Epithelial cell of esophagus (primary cell): ENCODE measurements around the gene PTK6.

Experiments used
- DNase-seq: peaks from one replicate; pipeline ENCODE4 v3.0.0; 2010; ENCODE audit warnings: low read depth
- H3K4me3 ChIP-seq: 2 replicates; pipeline ENCODE4 v1.5.1; 2011; ENCODE audit warnings: mild to moderate bottlenecking, low read length, control low read depth
- TF ChIP-seq, protein P1 (sequence below): IDR thresholded peaks from 2 replicates; pipeline ENCODE4 v1.5.1; 2011; ENCODE audit warnings: low read depth, mild to moderate bottlenecking, low read length, control low read depth, inconsistent platforms; ENCODE audit not compliant: insufficient read depth; ENCODE audit errors: missing control alignments

PTK6 gene

DNA sequence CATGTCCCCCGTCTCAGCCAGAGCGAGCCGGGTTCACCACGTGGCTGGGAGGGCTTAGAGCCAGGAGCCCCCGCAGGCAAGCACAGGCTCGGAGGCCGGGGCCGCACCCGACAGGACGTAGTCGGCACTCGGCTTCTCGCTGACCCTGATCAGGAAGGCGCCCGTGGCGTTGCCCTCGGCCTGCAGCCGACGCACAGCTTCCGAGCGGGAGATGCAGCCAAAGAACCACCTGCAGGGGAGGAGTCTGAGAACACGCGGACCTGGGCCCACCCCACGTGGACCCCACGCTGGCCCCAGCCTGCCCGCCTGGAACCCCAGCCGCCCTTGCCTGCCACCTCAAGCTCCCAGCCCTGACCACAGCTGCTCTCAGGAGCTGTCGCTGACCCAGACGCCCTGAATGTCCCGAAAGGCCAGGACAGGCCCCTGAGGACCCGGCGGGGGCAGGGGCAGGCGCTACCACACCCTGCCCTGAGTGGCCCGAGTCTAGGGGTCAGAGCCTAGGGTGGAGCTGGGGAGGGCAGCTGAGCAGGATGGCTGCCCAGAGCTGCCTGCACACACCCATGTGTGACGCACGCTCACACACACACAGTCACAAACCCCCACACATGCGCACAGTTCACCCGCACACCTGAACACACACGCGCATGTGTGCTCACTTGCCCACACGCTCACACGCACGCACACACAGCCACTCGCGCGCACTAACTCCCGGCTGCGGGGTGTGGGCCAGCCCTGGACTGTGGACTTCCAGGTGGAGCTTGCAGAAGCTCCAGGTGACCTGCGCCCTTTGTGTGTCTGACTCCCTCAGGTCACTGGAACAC lies 2.1 kb downstream of the PTK6 start:
- TF ChIP-seq, protein P1, sequence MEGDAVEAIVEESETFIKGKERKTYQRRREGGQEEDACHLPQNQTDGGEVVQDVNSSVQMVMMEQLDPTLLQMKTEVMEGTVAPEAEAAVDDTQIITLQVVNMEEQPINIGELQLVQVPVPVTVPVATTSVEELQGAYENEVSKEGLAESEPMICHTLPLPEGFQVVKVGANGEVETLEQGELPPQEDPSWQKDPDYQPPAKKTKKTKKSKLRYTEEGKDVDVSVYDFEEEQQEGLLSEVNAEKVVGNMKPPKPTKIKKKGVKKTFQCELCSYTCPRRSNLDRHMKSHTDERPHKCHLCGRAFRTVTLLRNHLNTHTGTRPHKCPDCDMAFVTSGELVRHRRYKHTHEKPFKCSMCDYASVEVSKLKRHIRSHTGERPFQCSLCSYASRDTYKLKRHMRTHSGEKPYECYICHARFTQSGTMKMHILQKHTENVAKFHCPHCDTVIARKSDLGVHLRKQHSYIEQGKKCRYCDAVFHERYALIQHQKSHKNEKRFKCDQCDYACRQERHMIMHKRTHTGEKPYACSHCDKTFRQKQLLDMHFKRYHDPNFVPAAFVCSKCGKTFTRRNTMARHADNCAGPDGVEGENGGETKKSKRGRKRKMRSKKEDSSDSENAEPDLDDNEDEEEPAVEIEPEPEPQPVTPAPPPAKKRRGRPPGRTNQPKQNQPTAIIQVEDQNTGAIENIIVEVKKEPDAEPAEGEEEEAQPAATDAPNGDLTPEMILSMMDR = no peak
- DNase-seq = peak; percentile 56
- H3K4me3 ChIP-seq = no peak overlapping the region

DNA sequence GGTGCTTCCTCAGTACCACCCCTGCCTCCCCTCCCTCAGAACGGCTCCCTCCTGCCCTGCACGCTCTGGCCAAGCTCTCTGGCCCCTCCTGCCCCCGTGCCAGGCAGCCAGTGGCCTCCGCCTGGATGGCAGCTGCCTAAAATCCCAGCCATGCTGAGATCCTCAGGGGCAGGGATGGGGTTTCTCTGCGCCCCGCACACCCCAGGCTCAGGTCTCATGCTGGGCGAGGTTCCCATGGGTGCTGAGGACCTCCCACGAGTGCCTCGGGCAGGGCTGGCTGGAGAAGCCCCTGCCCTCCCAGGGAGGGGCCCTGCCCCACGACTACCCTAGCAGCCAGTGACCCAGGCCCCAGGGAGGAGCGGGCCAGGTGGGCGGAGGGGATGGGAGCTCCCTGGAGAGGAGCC lies 2.7 kb downstream of the PTK6 start:
- TF ChIP-seq, protein P1 = no peak
- no peak overlapping the region for H3K4me3 ChIP-seq
- no peak for DNase-seq

DNA sequence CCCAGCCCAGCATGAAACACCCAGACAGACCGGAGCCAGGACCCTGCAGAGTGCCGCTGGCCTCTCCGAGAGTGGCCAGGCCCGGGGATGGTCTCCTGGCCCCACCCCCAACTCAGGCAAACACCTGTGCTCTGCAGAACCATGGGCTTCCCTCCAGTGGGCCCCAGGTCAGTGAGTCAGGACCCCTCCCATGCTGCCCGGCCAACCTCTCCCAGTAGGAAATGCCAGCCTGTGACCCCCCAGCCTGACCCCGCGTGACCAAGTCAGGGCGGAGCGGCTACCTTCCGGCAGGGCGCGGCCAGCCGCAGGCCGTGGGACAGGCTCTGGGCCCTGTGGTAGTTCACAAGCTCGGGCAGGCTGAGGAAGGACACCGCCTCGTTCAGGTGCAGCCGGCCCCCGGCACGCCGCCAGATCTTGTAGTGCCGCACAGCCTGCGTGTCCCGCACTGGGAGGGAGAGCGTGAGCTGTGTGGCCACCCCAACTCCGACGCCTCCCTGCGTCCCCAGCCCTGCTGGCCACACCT lies 3.2 kb downstream of the PTK6 start:
- DNase-seq = peak; percentile 81
- TF ChIP-seq, protein P1 = no peak
- H3K4me3 ChIP-seq = no peak overlapping the region

DNA sequence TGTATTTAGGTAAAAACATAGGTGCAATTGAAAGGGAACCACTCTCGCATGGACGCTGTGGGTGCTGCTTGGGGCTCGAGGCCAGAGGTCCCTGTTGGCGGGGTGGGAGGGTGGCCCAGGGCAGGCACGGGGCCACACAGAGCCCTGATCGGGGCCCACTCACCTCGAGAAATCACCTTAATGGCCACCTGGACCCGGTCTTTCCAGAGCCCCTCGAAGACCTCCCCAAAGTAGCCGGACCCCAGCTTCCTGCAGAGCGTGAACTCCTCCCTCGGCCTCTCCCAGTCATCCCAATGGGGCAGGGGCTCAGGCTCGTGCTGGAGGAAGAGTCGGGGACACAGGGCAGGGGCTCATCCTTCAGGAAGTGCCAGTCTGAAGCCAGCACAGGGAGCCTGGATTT lies 3.8 kb downstream of the PTK6 start:
- H3K4me3 ChIP-seq = no peak overlapping the region
- no peak for DNase-seq
- TF ChIP-seq, protein P1 = no peak

DNA sequence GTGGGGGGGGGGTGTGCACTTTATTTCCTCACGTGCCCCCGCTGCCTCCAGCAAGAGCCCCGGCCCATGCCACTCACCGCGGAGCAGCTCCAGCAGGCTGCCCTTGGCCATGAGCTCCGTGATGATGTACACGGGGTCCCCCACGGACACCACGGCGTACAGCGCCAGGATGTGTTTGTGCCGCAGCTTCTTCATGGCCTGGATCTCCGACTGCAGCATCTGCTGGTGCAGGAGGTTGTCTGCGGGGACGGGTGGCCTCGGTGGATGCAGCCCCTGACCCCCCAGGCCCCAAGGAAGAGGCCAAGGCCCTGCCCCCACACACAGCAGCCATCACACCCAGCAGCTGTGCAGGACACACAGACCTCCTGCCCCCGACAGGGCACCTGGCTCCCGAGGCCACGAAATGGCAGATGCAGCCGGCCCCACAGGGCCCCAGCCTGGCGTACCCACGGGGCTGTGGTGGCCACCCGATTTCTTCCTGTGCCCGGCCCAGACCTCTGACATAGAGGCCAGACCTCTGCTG lies 4.7 kb downstream of the PTK6 start:
- no peak for DNase-seq
- H3K4me3 ChIP-seq = no peak overlapping the region
- TF ChIP-seq, protein P1 = no peak

DNA sequence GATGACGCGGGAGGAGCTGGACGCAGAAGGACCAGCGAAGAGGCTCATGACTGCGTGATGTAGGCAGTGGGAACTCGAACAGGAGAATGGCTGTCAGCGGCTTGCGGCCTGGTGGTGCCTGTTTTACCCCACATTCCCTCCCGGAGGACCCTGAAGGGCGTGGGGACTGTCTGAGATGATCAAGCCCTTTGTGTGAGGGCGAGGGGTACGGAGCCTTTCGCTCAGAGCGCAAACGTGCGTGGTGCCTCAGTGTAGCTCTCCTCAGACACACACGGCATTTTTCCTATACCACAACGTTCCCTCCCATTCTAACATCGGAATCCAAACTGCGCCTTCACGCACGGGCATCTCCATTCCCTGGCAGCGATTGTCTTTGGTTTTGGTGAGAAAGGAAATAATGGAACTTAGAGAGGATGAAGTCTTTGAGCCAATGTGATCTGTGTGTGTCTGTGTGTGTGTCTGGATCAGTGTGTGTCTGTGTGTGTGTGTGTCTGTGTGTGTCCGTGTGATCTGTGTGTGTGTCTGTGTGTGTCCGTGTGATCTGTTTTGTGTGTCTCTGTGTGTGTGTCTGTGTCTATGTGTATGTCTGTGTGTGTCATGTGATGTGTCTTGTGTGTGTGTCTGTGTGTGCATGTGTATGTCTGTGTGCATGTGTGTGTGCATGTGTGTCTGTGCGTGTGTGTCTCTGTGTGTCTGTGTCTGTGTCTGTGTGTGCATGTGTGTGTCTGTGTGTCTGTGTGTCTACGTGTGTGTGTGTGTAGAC lies 5.3 kb downstream of the PTK6 start:
- no peak for DNase-seq
- H3K4me3 ChIP-seq = no peak overlapping the region
- TF ChIP-seq, protein P1 = no peak
